RWPE1 (cell line): ENCODE results near the gene TERT.

Experiments used
- CTCF ChIA-PET: fragments of 350-600 bp; sonication (Branson Sonifier 250); formaldehyde crosslinking; extraction: SDS; loops from one replicate; lab custom pipeline; 2021; lab: Yijun Ruan, JAX
- POLR2A ChIA-PET: fragments of 400-600 bp; formaldehyde crosslinking; extraction: SDS; loops from one replicate; lab custom pipeline; 2020; ENCODE audit warnings: antibody characterized with exemption; ENCODE audit not compliant: low non-redundant PET; lab: Yijun Ruan, JAX
- DNase-seq: peaks from one replicate; pipeline ENCODE4 v3.0.0; 2012; ENCODE audit warnings: low spot score
- H3K27ac ChIP-seq: fragments of 450-650 bp; 2 replicates; pipeline ENCODE4 v1.5.1; 2017
- CTCF ChIP-seq: fragments of 450-650 bp; conservative IDR thresholded peaks from 2 replicates; pipeline ENCODE4 v1.5.1; 2017; ENCODE audit warnings: low read depth, mild to moderate bottlenecking

Gene TERT

GRCh38 chr5:1320436-1321344, 25.8 kb upstream of the TERT start:
- ChIA-PET POLR2A (no interaction called here), CTCF (interaction anchor here (0.8 kb wide), 1 partner anchor 12 kb away, joined by 3 read pairs; no protein-coding TSS in a partner anchor)
- DNase-seq: no peak
- no peak for TF ChIP-seq CTCF
- H3K27ac ChIP-seq: peak overlapping the region; percentile 88

- no peak for DNase-seq
- no peak for TF ChIP-seq CTCF
- ChIA-PET POLR2A (no interaction called here), CTCF (no interaction called here)
- H3K27ac ChIP-seq: peak overlapping the region; percentile 88
Observed at GRCh38 chr5:1319436-1320256, 24.8 kb upstream of the TERT start.

- ChIA-PET CTCF (interaction anchor here (0.6 kb wide), 1 partner anchor 19 kb away, joined by 3 read pairs; no protein-coding TSS in a partner anchor), POLR2A (no interaction called here)
- peak overlapping the region; percentile 88 for H3K27ac ChIP-seq
- no peak for TF ChIP-seq CTCF
- no peak for DNase-seq
Observed at GRCh38 chr5:1318659-1319251, 23.9 kb upstream of the TERT start.

GRCh38 chr5:1317921-1318565, 23.2 kb upstream of the TERT start:
- ChIA-PET CTCF (no interaction called here), POLR2A (no interaction called here)
- DNase-seq: no peak
- peak overlapping the region; percentile 88 for H3K27ac ChIP-seq
- TF ChIP-seq CTCF: no peak

GRCh38 chr5:1316588-1317340, 21.9 kb upstream of the TERT start:
- no peak for TF ChIP-seq CTCF
- POLR2A ChIA-PET: no interaction called here
- CTCF ChIA-PET: interaction anchor here (0.7 to 1.2 kb wide), 2 partner anchors 107 to 108 kb away, joined by 3 to 4 read pairs; no protein-coding TSS in a partner anchor
- DNase-seq: no peak
- H3K27ac ChIP-seq: peak overlapping the region; percentile 94
